Uterus (tissue), 2 donors: ENCODE data around the gene SRCIN1.

Experiments
- POLR2A ChIP-seq, 2 donors: fragments of 450-650 bp; IDR thresholded peaks; one replicate each; pipeline ENCODE4 v1.6.1; 2016; ENCODE audit warnings: antibody characterized with exemption in 2 of 2, mild to moderate bottlenecking in 1 of 2, moderate library complexity in 1 of 2
- TF ChIP-seq, protein P1 (sequence below), 4 experiments: fragments of 200-600 bp in 2 of 4; fragments of 450-650 bp in 2 of 4; sonication (generic) in 2 of 4; IDR thresholded peaks; one replicate each; pipeline ENCODE4 v1.5.1; 2016 to 2019; ENCODE audit warnings: antibody characterized with exemption in 4 of 4, mild to moderate bottlenecking in 2 of 4, moderate library complexity in 1 of 4

DNA sequence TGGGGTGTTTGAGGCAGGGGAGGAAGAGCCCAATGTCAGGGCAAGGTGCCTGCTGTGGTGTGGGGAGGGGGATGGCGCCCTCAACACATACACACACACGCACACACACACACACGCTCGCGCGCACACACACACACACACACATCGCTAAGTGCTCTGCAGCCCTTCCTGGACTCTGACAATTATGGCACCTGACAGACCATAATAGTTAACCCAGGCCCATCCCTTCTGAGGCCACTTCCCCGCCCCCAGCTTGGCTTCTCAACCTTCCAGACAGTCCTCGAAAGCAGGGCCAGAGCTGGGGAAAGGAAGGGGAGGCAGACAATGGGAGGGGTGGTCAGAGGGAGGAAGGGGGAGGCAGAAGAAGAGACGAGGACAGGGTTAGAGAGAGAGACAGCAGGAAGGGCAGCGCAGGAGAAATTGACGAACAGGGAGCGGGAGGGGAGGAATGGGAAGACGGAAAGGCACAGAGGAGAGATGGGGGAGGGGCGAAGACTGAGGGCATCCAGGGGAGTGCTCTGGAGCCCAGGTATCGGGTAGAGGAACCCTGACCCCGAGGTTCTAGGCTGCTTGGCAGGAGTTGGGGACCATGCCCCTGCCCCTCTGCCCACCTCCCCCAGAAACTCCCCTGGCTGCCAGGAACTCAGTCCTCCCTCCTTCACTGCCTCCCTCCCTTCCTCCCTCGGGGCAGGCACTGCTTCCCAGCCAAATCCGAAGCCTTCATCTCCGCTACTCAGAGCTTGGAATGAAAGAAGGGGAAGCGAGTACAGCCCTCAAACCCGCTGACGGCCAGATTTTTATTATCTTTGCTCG is 4.0 kb downstream of the SRCIN1 start:
- TF ChIP-seq, protein P1, sequence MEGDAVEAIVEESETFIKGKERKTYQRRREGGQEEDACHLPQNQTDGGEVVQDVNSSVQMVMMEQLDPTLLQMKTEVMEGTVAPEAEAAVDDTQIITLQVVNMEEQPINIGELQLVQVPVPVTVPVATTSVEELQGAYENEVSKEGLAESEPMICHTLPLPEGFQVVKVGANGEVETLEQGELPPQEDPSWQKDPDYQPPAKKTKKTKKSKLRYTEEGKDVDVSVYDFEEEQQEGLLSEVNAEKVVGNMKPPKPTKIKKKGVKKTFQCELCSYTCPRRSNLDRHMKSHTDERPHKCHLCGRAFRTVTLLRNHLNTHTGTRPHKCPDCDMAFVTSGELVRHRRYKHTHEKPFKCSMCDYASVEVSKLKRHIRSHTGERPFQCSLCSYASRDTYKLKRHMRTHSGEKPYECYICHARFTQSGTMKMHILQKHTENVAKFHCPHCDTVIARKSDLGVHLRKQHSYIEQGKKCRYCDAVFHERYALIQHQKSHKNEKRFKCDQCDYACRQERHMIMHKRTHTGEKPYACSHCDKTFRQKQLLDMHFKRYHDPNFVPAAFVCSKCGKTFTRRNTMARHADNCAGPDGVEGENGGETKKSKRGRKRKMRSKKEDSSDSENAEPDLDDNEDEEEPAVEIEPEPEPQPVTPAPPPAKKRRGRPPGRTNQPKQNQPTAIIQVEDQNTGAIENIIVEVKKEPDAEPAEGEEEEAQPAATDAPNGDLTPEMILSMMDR (IDR thresholded peaks at IDR 0.05): no peak
- TF ChIP-seq POLR2A (IDR thresholded peaks at IDR 0.05): no peak
